GM18526 (cell line): ENCODE data around the gene LAMTOR5.

Experiments used
- POLR2A ChIP-seq: IDR thresholded peaks from 3 replicates; pipeline ENCODE4 v1.6.1; 2011; ENCODE audit not compliant: insufficient read length; ENCODE audit errors: extremely low read depth

The LAMTOR5 gene

GRCh38 chr1:110361856-110362255 lies 45.6 kb downstream of the LAMTOR5 start:
- TF ChIP-seq POLR2A: no peak

- TF ChIP-seq POLR2A: no peak
Observed at GRCh38 chr1:110360431-110360830, 47.1 kb downstream of the LAMTOR5 start.

- no peak for TF ChIP-seq POLR2A
Observed at GRCh38 chr1:110356379-110356778, 51.1 kb downstream of the LAMTOR5 start.

GRCh38 chr1:110355321-110355720 lies 52.2 kb downstream of the LAMTOR5 start:
- TF ChIP-seq POLR2A: no peak
